Natural killer cell (primary cell): ENCODE measurements around the gene TMEM200B. TPM values are rescaled to one million over a fixed set of nuclear protein-coding genes. Genes with fewer than 3 reads are reported as not detected.

Experiments used
- ATAC-seq, 3 donors: fragments of 150-1000 bp in 2 of 3; fragments of 200-7000 bp in 1 of 3; cut with Tn5 transposase; 1 replicate in 1 of 3; 2 replicates in 2 of 3; pipeline ENCODE4 v1.10.0; 2021; ENCODE audit warnings: mild to moderate bottlenecking in 2 of 3, moderate library complexity in 2 of 3
- DNase-seq, 2 donors: peaks; one replicate each; pipeline versions ENCODE4 v3.0.0 to v3.0.0-alpha.2; 2013 to 2021; ENCODE audit warnings: mixed read lengths in 1 of 2
- H3K27ac ChIP-seq: one replicate; pipeline ENCODE4 v1.5.1; 2013; ENCODE audit warnings: mild to moderate bottlenecking, low read length
- H3K27me3 ChIP-seq: one replicate; pipeline ENCODE4 v1.6.1; 2013; ENCODE audit warnings: low read length; ENCODE audit not compliant: control insufficient read depth, insufficient read depth
- H3K36me3 ChIP-seq: one replicate; pipeline ENCODE4 v1.6.1; 2013; ENCODE audit warnings: low read length; ENCODE audit not compliant: control insufficient read depth, insufficient read depth
- H3K4me1 ChIP-seq: one replicate; pipeline ENCODE4 v1.6.1; 2013; ENCODE audit warnings: low read length; ENCODE audit not compliant: control insufficient read depth, insufficient read depth
- H3K4me3 ChIP-seq: one replicate; pipeline ENCODE4 v1.5.1; 2013; ENCODE audit warnings: low read length
- H3K9me3 ChIP-seq: one replicate; pipeline ENCODE4 v1.6.1; 2013; ENCODE audit warnings: low read length; ENCODE audit not compliant: control insufficient read depth, insufficient read depth
- H3K27ac Mint-ChIP-seq, 2 donors: one replicate each; pipeline ENCODE4 v1.8.0; 2022; ENCODE audit warnings: mild to moderate bottlenecking in 2 of 2, mixed read lengths in 2 of 2, moderate library complexity in 1 of 2
- H3K27me3 Mint-ChIP-seq, 2 donors: one replicate each; pipeline ENCODE4 v1.8.0; 2022; ENCODE audit warnings: low read depth in 2 of 2, mixed read lengths in 2 of 2
- H3K36me3 Mint-ChIP-seq: one replicate; pipeline ENCODE4 v1.8.0; 2022; ENCODE audit warnings: mixed read lengths
- H3K4me1 Mint-ChIP-seq, 2 donors: one replicate each; pipeline ENCODE4 v1.8.0; 2022; ENCODE audit warnings: mixed read lengths in 2 of 2
- H3K4me3 Mint-ChIP-seq: one replicate; pipeline ENCODE4 v1.8.0; 2022; ENCODE audit warnings: mild to moderate bottlenecking, moderate library complexity, mixed read lengths
- H3K9me3 Mint-ChIP-seq, 2 donors: one replicate each; pipeline ENCODE4 v1.8.0; 2022; ENCODE audit warnings: mixed read lengths in 2 of 2
- WGBS: methylation state at CpG from one replicate; pipeline ENCODE4 v1.1.7; 2013; ENCODE audit warnings: missing lambda C conversion rate; ENCODE audit not compliant: insufficient coverage; 5-methylcytosine and 5-hydroxymethylcytosine counted together
- intact Hi-C: fragments of 100-400 bp; cut with micrococcal nuclease; formaldehyde crosslinking; loops from one replicate; pipeline ENCODE4 v1.14.2; 2022
- total RNA-seq, 4 donors: library from RNA; stranded (reverse); fragments of 120-200 nt in 1 of 4; gene quantifications; one replicate each; pipeline versions ENCODE4 v1.2.3 to v1.2.4, GENCODE V29; 2013 to 2022
- TF ChIP-seq, protein P1 (sequence below): fragments of 200-600 bp; IDR thresholded peaks from one replicate; pipeline ENCODE4 v1.8.0; 2022; ENCODE audit warnings: antibody characterized with exemption

The TMEM200B gene
- total RNA-seq, 3 donors from 2014 or later (not counting 1 experiment from before 2014, with no cell fraction given) = not detected

DNA sequence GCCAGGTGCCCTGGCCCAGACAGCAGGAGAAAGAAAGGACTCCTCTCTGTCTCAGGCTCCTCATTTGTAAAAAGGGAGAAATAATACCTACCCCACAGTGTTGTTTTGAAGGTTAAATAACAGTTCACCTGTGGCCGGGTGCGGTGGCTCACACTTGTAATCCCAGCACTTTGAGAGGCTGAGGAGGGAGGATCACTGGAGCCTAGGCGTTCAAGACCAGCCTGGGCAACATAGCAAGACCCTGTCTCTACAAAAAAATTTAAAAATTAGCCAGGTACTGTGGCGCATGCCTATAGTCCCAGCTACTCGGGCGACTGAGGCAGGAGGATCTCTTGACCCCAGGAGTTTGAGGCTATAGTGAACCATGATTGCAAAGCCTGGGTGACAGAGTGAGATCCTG is 2.5 kb upstream of the TMEM200B start:
- TF ChIP-seq, protein P1, sequence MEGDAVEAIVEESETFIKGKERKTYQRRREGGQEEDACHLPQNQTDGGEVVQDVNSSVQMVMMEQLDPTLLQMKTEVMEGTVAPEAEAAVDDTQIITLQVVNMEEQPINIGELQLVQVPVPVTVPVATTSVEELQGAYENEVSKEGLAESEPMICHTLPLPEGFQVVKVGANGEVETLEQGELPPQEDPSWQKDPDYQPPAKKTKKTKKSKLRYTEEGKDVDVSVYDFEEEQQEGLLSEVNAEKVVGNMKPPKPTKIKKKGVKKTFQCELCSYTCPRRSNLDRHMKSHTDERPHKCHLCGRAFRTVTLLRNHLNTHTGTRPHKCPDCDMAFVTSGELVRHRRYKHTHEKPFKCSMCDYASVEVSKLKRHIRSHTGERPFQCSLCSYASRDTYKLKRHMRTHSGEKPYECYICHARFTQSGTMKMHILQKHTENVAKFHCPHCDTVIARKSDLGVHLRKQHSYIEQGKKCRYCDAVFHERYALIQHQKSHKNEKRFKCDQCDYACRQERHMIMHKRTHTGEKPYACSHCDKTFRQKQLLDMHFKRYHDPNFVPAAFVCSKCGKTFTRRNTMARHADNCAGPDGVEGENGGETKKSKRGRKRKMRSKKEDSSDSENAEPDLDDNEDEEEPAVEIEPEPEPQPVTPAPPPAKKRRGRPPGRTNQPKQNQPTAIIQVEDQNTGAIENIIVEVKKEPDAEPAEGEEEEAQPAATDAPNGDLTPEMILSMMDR = no peak
- Mint-ChIP-seq H3K27ac (peak overlapping the region; percentile 50 to 76), H3K4me3 (peak overlapping the region; percentile 88), H3K9me3 (no peaks in the 10 kb centered on the region), H3K27me3 (peaks cover 8 to 12% of the 10 kb centered on the region in 2 donors), H3K4me1 (peaks cover 8 to 18% of the 10 kb centered on the region in 2 donors), H3K36me3 (no peaks in the 10 kb centered on the region)
- peaks cover 34% of the 10 kb centered on the region for H3K4me1 ChIP-seq
- H3K27ac ChIP-seq = no peak overlapping the region
- over 99% methylated on average over 6 of the region's 6 CpGs for WGBS
- intact Hi-C loops = no loop called here
- DNase-seq (no peak), ATAC-seq (no peak)
- no peaks in the 10 kb centered on the region for H3K9me3 ChIP-seq
- no peak overlapping the region for H3K4me3 ChIP-seq
- H3K36me3 ChIP-seq = no peaks in the 10 kb centered on the region
- peaks cover 23% of the 10 kb centered on the region for H3K27me3 ChIP-seq

DNA sequence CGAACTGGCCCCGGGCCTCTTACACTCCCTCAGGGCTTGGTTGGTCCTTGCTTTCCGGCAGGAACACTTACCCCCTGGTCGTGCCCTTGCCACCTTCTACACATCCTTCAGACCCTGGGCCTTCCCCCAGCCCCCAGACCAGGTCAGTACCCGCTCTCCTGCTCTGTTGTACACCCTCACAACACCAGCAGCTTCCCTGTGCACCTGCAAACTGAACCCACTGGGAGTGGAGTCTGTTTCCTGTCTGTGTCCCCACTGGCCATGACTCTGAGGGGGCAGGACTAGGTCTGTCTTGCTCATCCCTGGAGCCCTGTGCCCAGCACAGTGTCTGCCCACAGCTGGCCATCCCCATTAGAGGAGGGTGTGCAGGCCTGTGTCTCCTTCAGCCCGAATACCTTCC is 2.1 kb upstream of the TMEM200B start:
- peaks cover 23% of the 10 kb centered on the region for H3K27me3 ChIP-seq
- H3K4me3 ChIP-seq = no peak overlapping the region
- DNase-seq = no peak
- no peak overlapping the region for H3K27ac ChIP-seq
- H3K9me3 ChIP-seq = no peaks in the 10 kb centered on the region
- Mint-ChIP-seq H3K36me3 (no peaks in the 10 kb centered on the region), H3K27ac (peak overlapping the region; percentile 50 to 76), H3K4me1 (peaks cover 8 to 18% of the 10 kb centered on the region in 2 donors), H3K4me3 (peak overlapping the region; percentile 88), H3K27me3 (peaks cover 8 to 12% of the 10 kb centered on the region in 2 donors), H3K9me3 (no peaks in the 10 kb centered on the region)
- TF ChIP-seq, protein P1 = no peak
- ATAC-seq = no peak
- no peaks in the 10 kb centered on the region for H3K36me3 ChIP-seq
- intact Hi-C loops = no loop called here
- WGBS = 91% methylated on average over 6 of the region's 6 CpGs
- H3K4me1 ChIP-seq = peaks cover 37% of the 10 kb centered on the region

- Mint-ChIP-seq H3K4me1 (peaks cover 8 to 18% of the 10 kb centered on the region in 2 donors), H3K4me3 (peak overlapping the region; percentile 88), H3K9me3 (no peaks in the 10 kb centered on the region), H3K36me3 (no peaks in the 10 kb centered on the region), H3K27me3 (peaks cover 8 to 13% of the 10 kb centered on the region in 2 donors), H3K27ac (peak overlapping the region; percentile 50 to 76)
- DNase-seq (no peak), ATAC-seq (no peak)
- Histone ChIP-seq H3K4me1 (peaks cover 38% of the 10 kb centered on the region), H3K27ac (no peak overlapping the region), H3K9me3 (no peaks in the 10 kb centered on the region), H3K36me3 (no peaks in the 10 kb centered on the region), H3K27me3 (peaks cover 23% of the 10 kb centered on the region), H3K4me3 (no peak overlapping the region)
- intact Hi-C loops = no loop called here
- 84% methylated on average over 14 of the region's 14 CpGs for WGBS
- TF ChIP-seq, protein P1 = no peak
Observed at GRCh38 chr1:29125237-29125641, 1.5 kb upstream of the TMEM200B start.
